GM12891 (cell line): ENCODE results near the gene PDE6A.

Experiments used
- POLR2A ChIP-seq: IDR thresholded peaks from 2 replicates; pipeline ENCODE4 v1.6.1; 2011; ENCODE audit warnings: low read depth, low read length, control low read depth
- POLR2AphosphoS5 ChIP-seq: IDR thresholded peaks from 2 replicates; pipeline ENCODE4 v1.6.1; 2011; ENCODE audit warnings: low read depth, low read length, control low read depth
- SPI1 ChIP-seq: IDR thresholded peaks from 2 replicates; pipeline ENCODE4 v1.6.1; 2011; ENCODE audit warnings: low read depth, low read length, control low read depth

GRCh38 chr5:149894237-149894636, 50.4 kb downstream of the PDE6A start:
- no peak for TF ChIP-seq POLR2A
- TF ChIP-seq SPI1, result no peak
- TF ChIP-seq POLR2AphosphoS5, result no peak
